Neural cell (in vitro differentiated cells): ENCODE measurements around the gene IL21. TPM values are rescaled to one million over a fixed set of nuclear protein-coding genes. Genes with fewer than 3 reads are reported as not detected.

Source experiments
- H2AFZ ChIP-seq: fragments of 200-600, 300-800 bp; sonication (generic), shearing (Covaris generic); 2 replicates; pipeline ENCODE4 v1.6.0; 2014; ENCODE audit warnings: low read depth, mild to moderate bottlenecking, antibody characterized with exemption, low read length, moderate library complexity
- H3F3A ChIP-seq: fragments of 200-600 bp; shearing (Covaris generic); 2 replicates; pipeline ENCODE4 v1.6.1; 2016; ENCODE audit warnings: mild to moderate bottlenecking, moderate library complexity, mixed read lengths, antibody characterized with exemption, low read length; ENCODE audit not compliant: insufficient read depth, poor library complexity, severe bottlenecking
- H3K27ac ChIP-seq: fragments of 200-600, 300-800 bp; sonication (generic), shearing (Covaris generic); 2 replicates; pipeline ENCODE4 v1.5.1; 2014; ENCODE audit warnings: mild to moderate bottlenecking, low read length, moderate library complexity
- H3K27me3 ChIP-seq: fragments of 300-800, 200-600 bp; sonication (generic), shearing (Covaris generic); 2 replicates; pipeline ENCODE4 v1.6.0; 2014; ENCODE audit warnings: mild to moderate bottlenecking, low read depth, low read length, moderate library complexity; ENCODE audit not compliant: insufficient read depth
- H3K36me3 ChIP-seq: fragments of 300-800, 200-600 bp; sonication (generic), shearing (Covaris generic); 2 replicates; pipeline ENCODE4 v1.5.1; 2014; ENCODE audit warnings: mild to moderate bottlenecking, antibody characterized with exemption, low read length, moderate library complexity; ENCODE audit not compliant: insufficient read depth
- H3K4me2 ChIP-seq: fragments of 300-800, 200-600 bp; sonication (generic), shearing (Covaris generic); 2 replicates; pipeline ENCODE4 v1.6.0; 2014; ENCODE audit warnings: mild to moderate bottlenecking, low read length
- H3K4me3 ChIP-seq: fragments of 300-800, 200-600 bp; sonication (generic), shearing (Covaris generic); 2 replicates; pipeline ENCODE4 v1.5.1; 2014; ENCODE audit warnings: mild to moderate bottlenecking, low read length, moderate library complexity
- H3K79me2 ChIP-seq: fragments of 200-600 bp; shearing (Covaris generic); replicated peaks from 2 replicates; pipeline ENCODE4 v1.6.0; 2014; ENCODE audit warnings: mild to moderate bottlenecking, low read length, moderate library complexity; ENCODE audit not compliant: insufficient read depth
- H3K9ac ChIP-seq: fragments of 300-800, 200-600 bp; sonication (generic), shearing (Covaris generic); 2 replicates; pipeline ENCODE4 v1.6.1; 2016; ENCODE audit warnings: mild to moderate bottlenecking, low read length, mixed read lengths
- H3K9me2 ChIP-seq: fragments of 200-600 bp; shearing (Covaris generic); 2 replicates; pipeline ENCODE4 v1.6.1; 2016; ENCODE audit warnings: mild to moderate bottlenecking, low read length, mixed read lengths; ENCODE audit not compliant: insufficient read depth
- H3K9me3 ChIP-seq: fragments of 200-600, 300-800 bp; sonication (generic), shearing (Covaris generic); 2 replicates; pipeline ENCODE4 v1.6.1; 2016; ENCODE audit warnings: mild to moderate bottlenecking, mixed run types, low read length, moderate library complexity, mixed read lengths
- H4K20me1 ChIP-seq: fragments of 200-600 bp; shearing (Covaris generic); 2 replicates; pipeline ENCODE4 v1.6.1; 2016; ENCODE audit warnings: mild to moderate bottlenecking, mixed run types; ENCODE audit not compliant: insufficient read depth
- EP300 ChIP-seq: fragments of 450-650 bp; conservative IDR thresholded peaks from 2 replicates; pipeline ENCODE4 v1.6.1; 2014; ENCODE audit warnings: antibody characterized with exemption, mild to moderate bottlenecking, moderate library complexity; ENCODE audit not compliant: poor library complexity, severe bottlenecking
- POLR2AphosphoS5 ChIP-seq: IDR thresholded peaks from 2 replicates; pipeline ENCODE4 v1.6.1; 2012
- RAD21 ChIP-seq: fragments of 450-650 bp; conservative IDR thresholded peaks from 2 replicates; pipeline ENCODE4 v1.6.1; 2014; ENCODE audit warnings: antibody characterized with exemption, mild to moderate bottlenecking, moderate library complexity
- REST ChIP-seq: IDR thresholded peaks from 2 replicates; pipeline ENCODE4 v1.6.1; 2012; ENCODE audit warnings: borderline replicate concordance
- TAF1 ChIP-seq: IDR thresholded peaks from 2 replicates; pipeline ENCODE4 v1.6.1; 2012; ENCODE audit warnings: low read depth
- polyA plus RNA-seq: library from polyadenylated mRNA; depleted of rRNA; stranded (reverse); fragments of >200 nt; gene quantifications from 2 replicates; pipeline ENCODE4 v1.2.3, GENCODE V29; 2014
- TF ChIP-seq, protein P1 (sequence below): fragments of 450-650 bp; IDR thresholded peaks from 2 replicates; pipeline ENCODE4 v1.5.1; 2014; ENCODE audit warnings: antibody characterized with exemption, mild to moderate bottlenecking, moderate library complexity; ENCODE audit not compliant: poor library complexity, severe bottlenecking

IL21 gene
- polyA plus RNA-seq, 1 donor from 2014 or later = not detected

DNA sequence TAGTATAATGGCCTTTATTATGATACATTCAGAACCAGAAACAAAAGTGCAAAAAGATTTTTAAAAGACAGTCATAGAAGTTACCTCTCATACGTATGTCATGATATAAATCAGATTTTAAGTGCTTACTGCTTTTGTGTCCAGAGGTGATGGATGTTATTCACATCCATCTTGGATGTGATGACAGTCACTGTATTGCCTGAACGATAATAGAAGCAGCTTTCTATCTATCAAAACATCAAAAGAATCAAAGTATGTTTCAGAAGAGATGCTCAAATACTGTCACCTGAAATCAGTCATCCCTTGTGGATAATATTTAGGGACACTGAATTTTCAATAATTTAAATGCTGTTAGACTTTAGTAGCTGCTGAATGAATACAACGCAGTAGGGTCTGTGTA lies 26.8 kb upstream of the IL21 start:
- H3K9ac ChIP-seq = no peak overlapping the region
- no peak overlapping the region for H3K27ac ChIP-seq
- H4K20me1 ChIP-seq = no peaks in the 10 kb centered on the region
- H3K9me3 ChIP-seq = no peaks in the 10 kb centered on the region
- H3K36me3 ChIP-seq = no peaks in the 10 kb centered on the region
- peak; percentile 66 for TF ChIP-seq POLR2AphosphoS5
- peak; percentile 92 for TF ChIP-seq EP300
- TF ChIP-seq REST = no peak
- H3F3A ChIP-seq = no peaks in the 10 kb centered on the region
- H3K79me2 ChIP-seq = no peaks in the 10 kb centered on the region
- H3K9me2 ChIP-seq = no peaks in the 10 kb centered on the region
- H3K27me3 ChIP-seq = no peaks in the 10 kb centered on the region
- H3K4me3 ChIP-seq = no peak overlapping the region
- H2AFZ ChIP-seq = no peak overlapping the region
- H3K4me2 ChIP-seq = no peak overlapping the region

DNA sequence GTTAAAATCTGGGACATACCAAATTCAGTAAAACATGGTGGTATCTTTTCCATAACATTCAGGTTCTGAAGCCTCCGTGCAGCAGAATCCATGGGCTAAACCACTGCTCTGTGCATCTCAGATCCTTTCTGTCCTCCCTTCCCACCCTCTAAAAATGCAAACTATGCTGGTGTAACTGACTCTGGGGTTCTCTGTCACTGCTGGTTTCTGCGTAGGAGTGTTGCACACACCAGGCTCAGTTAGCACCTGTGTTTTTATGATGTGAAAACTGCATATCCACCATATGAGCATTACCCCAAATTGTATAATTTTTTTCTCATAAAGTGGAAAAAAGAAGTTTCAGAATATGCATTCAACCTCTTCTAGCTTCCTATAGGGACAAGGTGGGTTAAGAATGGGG lies 22.4 kb upstream of the IL21 start:
- Histone ChIP-seq H3K79me2 (no peaks in the 10 kb centered on the region), H3K4me3 (no peak overlapping the region), H4K20me1 (no peaks in the 10 kb centered on the region), H3K27ac (no peak overlapping the region), H3K27me3 (no peaks in the 10 kb centered on the region), H3K9me2 (no peaks in the 10 kb centered on the region), H3K9ac (no peak overlapping the region), H3K4me2 (no peak overlapping the region), H3K36me3 (no peaks in the 10 kb centered on the region), H3F3A (no peaks in the 10 kb centered on the region), H3K9me3 (no peaks in the 10 kb centered on the region), H2AFZ (no peak overlapping the region)
- TF ChIP-seq RAD21 (no peak), TAF1 (no peak)
- TF ChIP-seq, protein P1, sequence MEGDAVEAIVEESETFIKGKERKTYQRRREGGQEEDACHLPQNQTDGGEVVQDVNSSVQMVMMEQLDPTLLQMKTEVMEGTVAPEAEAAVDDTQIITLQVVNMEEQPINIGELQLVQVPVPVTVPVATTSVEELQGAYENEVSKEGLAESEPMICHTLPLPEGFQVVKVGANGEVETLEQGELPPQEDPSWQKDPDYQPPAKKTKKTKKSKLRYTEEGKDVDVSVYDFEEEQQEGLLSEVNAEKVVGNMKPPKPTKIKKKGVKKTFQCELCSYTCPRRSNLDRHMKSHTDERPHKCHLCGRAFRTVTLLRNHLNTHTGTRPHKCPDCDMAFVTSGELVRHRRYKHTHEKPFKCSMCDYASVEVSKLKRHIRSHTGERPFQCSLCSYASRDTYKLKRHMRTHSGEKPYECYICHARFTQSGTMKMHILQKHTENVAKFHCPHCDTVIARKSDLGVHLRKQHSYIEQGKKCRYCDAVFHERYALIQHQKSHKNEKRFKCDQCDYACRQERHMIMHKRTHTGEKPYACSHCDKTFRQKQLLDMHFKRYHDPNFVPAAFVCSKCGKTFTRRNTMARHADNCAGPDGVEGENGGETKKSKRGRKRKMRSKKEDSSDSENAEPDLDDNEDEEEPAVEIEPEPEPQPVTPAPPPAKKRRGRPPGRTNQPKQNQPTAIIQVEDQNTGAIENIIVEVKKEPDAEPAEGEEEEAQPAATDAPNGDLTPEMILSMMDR = no peak

DNA sequence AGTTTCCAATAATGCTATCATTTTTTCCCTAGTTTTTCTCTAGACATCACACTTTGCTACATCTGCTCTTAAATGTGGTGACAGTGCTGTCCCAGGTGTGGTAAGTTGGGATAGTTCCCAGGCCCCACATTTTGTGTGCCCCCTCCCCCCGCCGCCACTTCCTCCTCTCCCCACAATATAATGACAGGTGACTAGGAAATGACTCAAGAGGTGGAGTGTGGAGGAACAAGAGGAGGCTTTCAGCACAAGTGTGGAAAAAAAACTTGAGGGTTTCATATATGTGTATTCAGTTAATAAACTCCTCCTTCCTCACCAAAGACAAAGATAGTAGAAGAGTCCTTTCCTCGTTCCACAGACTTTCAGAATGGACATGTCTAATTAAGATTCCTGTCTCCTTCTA lies 18.3 kb upstream of the IL21 start:
- TF ChIP-seq REST = no peak
- TF ChIP-seq TAF1 = no peak
- TF ChIP-seq EP300 = no peak
- Histone ChIP-seq H2AFZ (no peak overlapping the region), H3K36me3 (no peaks in the 10 kb centered on the region), H3K9me2 (no peaks in the 10 kb centered on the region), H3K4me3 (no peak overlapping the region), H3K9ac (no peak overlapping the region), H3K9me3 (no peaks in the 10 kb centered on the region), H4K20me1 (no peaks in the 10 kb centered on the region), H3F3A (no peaks in the 10 kb centered on the region), H3K79me2 (no peaks in the 10 kb centered on the region), H3K27me3 (no peaks in the 10 kb centered on the region), H3K27ac (no peak overlapping the region), H3K4me2 (no peak overlapping the region)
